HG02588 (cell line): ENCODE measurements around the gene GNG12.
"Not testable (repeated sequence)": the region's sequence is repeated elsewhere in the genome, so short reads cannot be mapped to it uniquely, and the experiment has no call there.

Experiments
- ATAC-seq: cut with Tn5 transposase; IDR thresholded peaks from one replicate; pipeline ENCODE4 v1.9.1; 2021; ENCODE audit warnings: mild to moderate bottlenecking, moderate library complexity; ENCODE audit not compliant: unreplicated experiment

The GNG12 gene

GRCh38 chr1:67665307-67665706 lies 168.0 kb downstream of the GNG12 start:
- ATAC-seq, result not testable (repeated sequence)

GRCh38 chr1:67664048-67664447 lies 169.2 kb downstream of the GNG12 start:
- no peak for ATAC-seq

- ATAC-seq, result no peak
Observed at GRCh38 chr1:67662884-67663283, 170.4 kb downstream of the GNG12 start.

- no peak for ATAC-seq
Observed at GRCh38 chr1:67659229-67659628, 174.0 kb downstream of the GNG12 start.

GRCh38 chr1:67657152-67657551 lies 176.1 kb downstream of the GNG12 start:
- ATAC-seq, result not testable (repeated sequence)

GRCh38 chr1:67655581-67655980 lies 177.7 kb downstream of the GNG12 start:
- ATAC-seq, result no peak

- ATAC-seq, result no peak
Observed at GRCh38 chr1:67653304-67653703, 180.0 kb downstream of the GNG12 start.

- ATAC-seq, result peak; percentile 58
Observed at GRCh38 chr1:67652800-67653199, 180.5 kb downstream of the GNG12 start.
